SK-N-MC (cell line): ENCODE results near the gene RS1.

Experiments used
- DNase-seq: peaks from one replicate; pipeline ENCODE4 v3.0.0-alpha.2; 2011; ENCODE audit warnings: low read depth, low spot score
- H3K27ac ChIP-seq: fragments of 200-600 bp; sonication (generic); 2 replicates; pipeline ENCODE4 v1.5.1; 2016; ENCODE audit warnings: mixed run types
- H3K36me3 ChIP-seq: fragments of 200-600 bp; sonication (generic); 2 replicates; pipeline ENCODE4 v1.6.1; 2017; ENCODE audit warnings: antibody characterized with exemption, low read length, mixed read lengths; ENCODE audit not compliant: insufficient read depth
- H3K4me3 ChIP-seq: fragments of 200-600 bp; sonication (generic); 2 replicates; pipeline ENCODE4 v1.5.1; 2016
- H3K9ac ChIP-seq: fragments of 200-600 bp; sonication (generic); 2 replicates; pipeline ENCODE4 v1.8.0; 2017; ENCODE audit warnings: mixed run types, mixed read lengths; ENCODE audit not compliant: insufficient read length
- H3K9me3 ChIP-seq: fragments of 200-600 bp; sonication (generic); 2 replicates; pipeline ENCODE4 v1.6.1; 2017; ENCODE audit warnings: low read depth, mild to moderate bottlenecking, antibody characterized with exemption, low read length, moderate library complexity, mixed read lengths
- EZH2 ChIP-seq: fragments of 200-600 bp; sonication (generic); IDR thresholded peaks from one replicate; pipeline ENCODE4 v1.6.1; 2017; ENCODE audit warnings: antibody characterized with exemption
- FOXP2 ChIP-seq: optimal IDR thresholded peaks from 2 replicates; pipeline ENCODE3; 2011; ENCODE audit warnings: mild to moderate bottlenecking, moderate library complexity; ENCODE audit not compliant: insufficient read depth; ENCODE audit errors: extremely low read length, control extremely low read depth
- POLR2AphosphoS5 ChIP-seq: IDR thresholded peaks from 2 replicates; pipeline ENCODE4 v1.6.1; 2012; ENCODE audit warnings: mild to moderate bottlenecking, low read depth, low read length, borderline replicate concordance

RS1 gene

GRCh38 chrX:18654875-18655836 lies 16.8 kb downstream of the RS1 start:
- no peak overlapping the region for H3K9ac ChIP-seq
- DNase-seq = no peak
- no peaks in the 10 kb centered on the region for H3K9me3 ChIP-seq
- no peak overlapping the region for H3K27ac ChIP-seq
- H3K36me3 ChIP-seq = no peaks in the 10 kb centered on the region
- TF ChIP-seq FOXP2 (no peak), EZH2 (no peak), POLR2AphosphoS5 (no peak)
- no peak overlapping the region for H3K4me3 ChIP-seq

GRCh38 chrX:18652636-18653035 lies 19.3 kb downstream of the RS1 start:
- no peak for DNase-seq
- no peak for TF ChIP-seq POLR2AphosphoS5
- no peak for TF ChIP-seq FOXP2
- no peak for TF ChIP-seq EZH2
- Histone ChIP-seq H3K9ac (no peak overlapping the region), H3K9me3 (no peaks in the 10 kb centered on the region), H3K27ac (no peak overlapping the region), H3K36me3 (no peaks in the 10 kb centered on the region), H3K4me3 (no peak overlapping the region)

GRCh38 chrX:18650662-18651061 lies 21.2 kb downstream of the RS1 start:
- DNase-seq = no peak
- no peak for TF ChIP-seq EZH2
- TF ChIP-seq POLR2AphosphoS5 = no peak
- no peak overlapping the region for H3K27ac ChIP-seq

GRCh38 chrX:18649498-18649951 lies 22.4 kb downstream of the RS1 start:
- no peak for DNase-seq
- Histone ChIP-seq H3K9me3 (no peaks in the 10 kb centered on the region), H3K9ac (no peak overlapping the region), H3K36me3 (no peaks in the 10 kb centered on the region), H3K4me3 (no peak overlapping the region), H3K27ac (no peak overlapping the region)
- TF ChIP-seq POLR2AphosphoS5 (no peak), FOXP2 (no peak), EZH2 (no peak)

More at GRCh38 chrX:18650662-18651061, 21.2 kb downstream of the RS1 start:
- Histone ChIP-seq H3K36me3 (no peaks in the 10 kb centered on the region), H3K4me3 (no peak overlapping the region), H3K9ac (no peak overlapping the region), H3K9me3 (no peaks in the 10 kb centered on the region)

- H3K9ac ChIP-seq = no peak overlapping the region
- H3K36me3 ChIP-seq = no peaks in the 10 kb centered on the region
- H3K9me3 ChIP-seq = no peaks in the 10 kb centered on the region
- no peak overlapping the region for H3K27ac ChIP-seq
- no peak for TF ChIP-seq EZH2
- TF ChIP-seq FOXP2 = no peak
- TF ChIP-seq POLR2AphosphoS5 = no peak
- no peak overlapping the region for H3K4me3 ChIP-seq
- DNase-seq = no peak
Measured at GRCh38 chrX:18647621-18648020, 24.3 kb downstream of the RS1 start.

GRCh38 chrX:18643853-18644252 lies 28.1 kb downstream of the RS1 start:
- Histone ChIP-seq H3K9me3 (no peaks in the 10 kb centered on the region), H3K36me3 (no peaks in the 10 kb centered on the region), H3K4me3 (no peak overlapping the region), H3K9ac (no peak overlapping the region), H3K27ac (no peak overlapping the region)
- TF ChIP-seq POLR2AphosphoS5 = no peak
- no peak for TF ChIP-seq EZH2
- no peak for TF ChIP-seq FOXP2
- DNase-seq = no peak

GRCh38 chrX:18643243-18643642 lies 28.7 kb downstream of the RS1 start:
- no peaks in the 10 kb centered on the region for H3K9me3 ChIP-seq
- TF ChIP-seq FOXP2 (no peak), POLR2AphosphoS5 (no peak), EZH2 (no peak)
- no peak overlapping the region for H3K4me3 ChIP-seq
- H3K9ac ChIP-seq = no peak overlapping the region
- no peak for DNase-seq
- no peak overlapping the region for H3K27ac ChIP-seq
- H3K36me3 ChIP-seq = no peaks in the 10 kb centered on the region

GRCh38 chrX:18640686-18641085 lies 31.2 kb downstream of the RS1 start:
- Histone ChIP-seq H3K9me3 (no peaks in the 10 kb centered on the region), H3K36me3 (no peaks in the 10 kb centered on the region), H3K27ac (no peak overlapping the region), H3K9ac (no peak overlapping the region), H3K4me3 (no peak overlapping the region)
- TF ChIP-seq FOXP2 = no peak
- no peak for TF ChIP-seq EZH2
- TF ChIP-seq POLR2AphosphoS5 = no peak
- no peak for DNase-seq

GRCh38 chrX:18639280-18639679 lies 32.6 kb downstream of the RS1 start:
- Histone ChIP-seq H3K27ac (no peak overlapping the region), H3K9ac (no peak overlapping the region), H3K36me3 (no peaks in the 10 kb centered on the region), H3K9me3 (no peaks in the 10 kb centered on the region), H3K4me3 (no peak overlapping the region)
- DNase-seq = no peak
- no peak for TF ChIP-seq POLR2AphosphoS5
- TF ChIP-seq EZH2 = no peak
- no peak for TF ChIP-seq FOXP2
